ENCODE data around the gene DGCR8. TPM values are rescaled to one million over a fixed set of nuclear protein-coding genes. Genes with fewer than 3 reads are reported as not detected.

The DGCR8 gene
- total and polyA plus RNA-seq, 4 donors, result 13.2 to 38.4 (median 26.2) TPM

GRCh38 chr22:20135806-20136602 lies 56.0 kb downstream of the DGCR8 start:
- Histone ChIP-seq H3K36me3 (ENCODE audit: control insufficient read depth in 4 of 4, insufficient read depth in 4 of 4, low read length in 4 of 4) (peaks cover 0 to 20% (median 0%) of the 10 kb centered on the region in 4 donors), H3K27ac (ENCODE audit: low read depth in 1 of 2, low read length in 1 of 2) (no peak overlapping the region), H3K27me3 (ENCODE audit: control insufficient read depth in 3 of 3, insufficient read depth in 3 of 3, low read length in 2 of 3) (no peaks in the 10 kb centered on the region), H3K9me3 (ENCODE audit: control insufficient read depth in 4 of 4, insufficient read depth in 3 of 4, low read length in 3 of 4) (no peaks in the 10 kb centered on the region), H3K4me1 (ENCODE audit: control insufficient read depth in 5 of 5, insufficient read depth in 5 of 5, low read length in 5 of 5) (peaks cover 0 to 44% (median 17%) of the 10 kb centered on the region in 5 donors), H3K9ac (ENCODE audit: insufficient read depth in 1 of 2, low read length in 2 of 2) (no peak overlapping the region), H3K4me3 (no peak overlapping the region)
- ATAC-seq (ENCODE audit: insufficient read depth, low FRiP score), result no peak
- DNase-seq, result no peak
- WGBS, 2 donors, result 87 to 91% methylated on average over 25 of the region's 25 CpGs
- TF ChIP-seq CTCF (IDR thresholded peaks at IDR 0.05; ENCODE audit: control extremely low read depth, extremely low read depth), result no peak

GRCh38 chr22:20136603-20136873 lies 56.5 kb downstream of the DGCR8 start:
- Histone ChIP-seq H3K27me3 (ENCODE audit: control insufficient read depth in 3 of 3, insufficient read depth in 3 of 3, low read length in 2 of 3) (no peaks in the 10 kb centered on the region), H3K9me3 (ENCODE audit: control insufficient read depth in 4 of 4, insufficient read depth in 3 of 4, low read length in 3 of 4) (no peaks in the 10 kb centered on the region), H3K4me1 (ENCODE audit: control insufficient read depth in 5 of 5, insufficient read depth in 5 of 5, low read length in 5 of 5) (peaks cover 0 to 44% (median 17%) of the 10 kb centered on the region in 5 donors), H3K27ac (ENCODE audit: low read depth in 1 of 2, low read length in 1 of 2) (no peak overlapping the region), H3K4me3 (no peak overlapping the region), H3K36me3 (ENCODE audit: control insufficient read depth in 4 of 4, insufficient read depth in 4 of 4, low read length in 4 of 4) (peaks cover 0 to 24% (median 0%) of the 10 kb centered on the region in 4 donors), H3K9ac (ENCODE audit: insufficient read depth in 1 of 2, low read length in 2 of 2) (no peak overlapping the region)
- WGBS, 2 donors, result 95 to 97% methylated on average over 5 of the region's 5 CpGs
- no peak for ATAC-seq (ENCODE audit: insufficient read depth, low FRiP score)
- DNase-seq, result no peak
- TF ChIP-seq CTCF (IDR thresholded peaks at IDR 0.05; ENCODE audit: control extremely low read depth, extremely low read depth), result no peak

GRCh38 chr22:20137113-20137512 lies 57.1 kb downstream of the DGCR8 start:
- TF ChIP-seq CTCF (IDR thresholded peaks at IDR 0.05; ENCODE audit: control extremely low read depth, extremely low read depth), result no peak
- Histone ChIP-seq H3K27ac (ENCODE audit: low read depth in 1 of 2, low read length in 1 of 2) (no peak overlapping the region), H3K27me3 (ENCODE audit: control insufficient read depth in 3 of 3, insufficient read depth in 3 of 3, low read length in 2 of 3) (no peaks in the 10 kb centered on the region), H3K4me3 (no peak overlapping the region), H3K9me3 (ENCODE audit: control insufficient read depth in 4 of 4, insufficient read depth in 3 of 4, low read length in 3 of 4) (no peaks in the 10 kb centered on the region), H3K4me1 (ENCODE audit: control insufficient read depth in 5 of 5, insufficient read depth in 5 of 5, low read length in 5 of 5) (peaks cover 0 to 44% (median 17%) of the 10 kb centered on the region in 5 donors), H3K36me3 (ENCODE audit: control insufficient read depth in 4 of 4, insufficient read depth in 4 of 4, low read length in 4 of 4) (peaks cover 0 to 28% (median 0%) of the 10 kb centered on the region in 4 donors), H3K9ac (ENCODE audit: insufficient read depth in 1 of 2, low read length in 2 of 2) (no peak overlapping the region)
- 88% methylated on average over 13 of the region's 13 CpGs for WGBS, 2 donors
- DNase-seq (no peak), ATAC-seq (ENCODE audit: insufficient read depth, low FRiP score) (no peak)

Measured in lung (tissue), 12 donors.